GM12892 (cell line): ENCODE results near the gene FAM9C.

Experiments
- POLR2A ChIP-seq: IDR thresholded peaks from 2 replicates; pipeline ENCODE4 v1.6.1; 2011; ENCODE audit warnings: low read depth, low read length, control low read depth
- POLR2AphosphoS5 ChIP-seq: IDR thresholded peaks from 2 replicates; pipeline ENCODE4 v1.6.1; 2011; ENCODE audit warnings: low read depth, low read length, control low read depth
- TAF1 ChIP-seq: IDR thresholded peaks from 2 replicates; pipeline ENCODE4 v1.6.1; 2011; ENCODE audit warnings: low read depth, mild to moderate bottlenecking, control low read depth, low read length, borderline replicate concordance

DNA sequence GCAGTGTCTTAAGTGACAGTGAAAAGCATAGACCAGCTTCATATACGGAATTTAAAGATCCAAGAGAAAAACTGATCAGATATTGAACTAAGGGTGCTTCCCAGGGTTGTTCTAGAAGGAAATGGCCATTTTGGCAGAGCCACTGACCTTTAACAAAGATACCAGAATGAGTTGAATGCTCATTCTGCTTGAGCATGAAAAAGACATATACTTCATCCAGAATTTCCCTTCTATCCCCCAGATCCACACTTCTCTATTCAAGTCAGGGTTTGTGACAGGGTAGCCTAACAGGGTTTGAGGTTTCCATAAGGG is 45.6 kb upstream of the FAM9C start:
- no peak for TF ChIP-seq POLR2AphosphoS5
- TF ChIP-seq TAF1, result no peak
- TF ChIP-seq POLR2A, result no peak
